H9 (cell line): ENCODE data around the gene EOMES. TPM values are rescaled to one million over a fixed set of nuclear protein-coding genes. Genes with fewer than 3 reads are reported as not detected.

Experiments
- DNase-seq: peaks from one replicate; pipeline ENCODE4 v3.0.0-alpha.2; 2017
- H2AFZ ChIP-seq: one replicate; pipeline ENCODE4 v1.6.1; 2013; ENCODE audit warnings: mild to moderate bottlenecking, low read length, control low read depth, moderate library complexity
- H2AK5ac ChIP-seq: 2 replicates; pipeline ENCODE4 v1.6.1; 2013; ENCODE audit warnings: low read length, control low read depth, mixed read lengths; ENCODE audit not compliant: insufficient read length
- H2BK120ac ChIP-seq: one replicate; pipeline ENCODE4 v1.6.1; 2013; ENCODE audit warnings: low read depth, mild to moderate bottlenecking, low read length, control low read depth, inconsistent platforms; ENCODE audit not compliant: poor library complexity, severe bottlenecking
- H2BK12ac ChIP-seq: 2 replicates; pipeline ENCODE4 v1.6.1; 2013; ENCODE audit warnings: low read length, control low read depth, mixed read lengths, low read depth; ENCODE audit not compliant: insufficient read length
- H2BK15ac ChIP-seq: 2 replicates; pipeline ENCODE4 v1.6.1; 2013; ENCODE audit warnings: low read depth, low read length, control low read depth
- H2BK20ac ChIP-seq: one replicate; pipeline ENCODE4 v1.6.1; 2013; ENCODE audit warnings: low read depth, mild to moderate bottlenecking, low read length, control low read depth, inconsistent platforms; ENCODE audit not compliant: poor library complexity, severe bottlenecking
- H2BK5ac ChIP-seq: 2 replicates; pipeline ENCODE4 v1.6.1; 2013; ENCODE audit warnings: low read length, control low read depth, mixed read lengths; ENCODE audit not compliant: insufficient read length
- H3K14ac ChIP-seq: 2 replicates; pipeline ENCODE4 v1.6.1; 2013; ENCODE audit warnings: low read length, control low read depth; ENCODE audit not compliant: insufficient read depth
- H3K18ac ChIP-seq: 2 replicates; pipeline ENCODE4 v1.6.1; 2013; ENCODE audit warnings: low read depth, mild to moderate bottlenecking, mixed read lengths, low read length, control low read depth; ENCODE audit not compliant: insufficient read length
- H3K23ac ChIP-seq: 2 replicates; pipeline ENCODE4 v1.6.1; 2013; ENCODE audit warnings: low read length, control low read depth, mixed read lengths, low read depth; ENCODE audit not compliant: insufficient read length
- H3K23me2 ChIP-seq: 2 replicates; pipeline ENCODE4 v1.6.1; 2013; ENCODE audit warnings: low read depth, mild to moderate bottlenecking, mixed read lengths, low read length, control low read depth; ENCODE audit not compliant: insufficient read length, poor library complexity, severe bottlenecking
- H3K27ac ChIP-seq: 2 replicates; pipeline ENCODE4 v1.5.1; 2013; ENCODE audit warnings: low read length, control low read depth, mixed read lengths, low read depth; ENCODE audit not compliant: insufficient read length
- H3K27me3 ChIP-seq: 2 replicates; pipeline ENCODE4 v1.6.1; 2013; ENCODE audit warnings: low read length, control low read depth, inconsistent platforms; ENCODE audit not compliant: insufficient read depth
- H3K4ac ChIP-seq: 2 replicates; pipeline ENCODE4 v1.6.1; 2013; ENCODE audit warnings: low read depth, mild to moderate bottlenecking, control low read depth, inconsistent platforms, low read length, moderate library complexity
- H3K4me1 ChIP-seq: 2 replicates; pipeline ENCODE4 v1.6.1; 2013; ENCODE audit warnings: low read length, control low read depth, inconsistent platforms; ENCODE audit not compliant: insufficient read depth
- H3K4me2 ChIP-seq: 2 replicates; pipeline ENCODE4 v1.6.1; 2013; ENCODE audit warnings: low read length, control low read depth, mixed read lengths; ENCODE audit not compliant: insufficient read length, insufficient read depth
- H3K56ac ChIP-seq: 2 replicates; pipeline ENCODE4 v1.6.1; 2013; ENCODE audit warnings: low read depth, mild to moderate bottlenecking, mixed read lengths, low read length, control low read depth; ENCODE audit not compliant: insufficient read length
- H3K79me1 ChIP-seq: 2 replicates; pipeline ENCODE4 v1.6.1; 2013; ENCODE audit warnings: low read depth, mild to moderate bottlenecking, moderate library complexity, low read length, control low read depth, inconsistent platforms; ENCODE audit not compliant: insufficient read depth, poor library complexity, severe bottlenecking
- H3K79me2 ChIP-seq: 2 replicates; pipeline ENCODE4 v1.6.1; 2013; ENCODE audit warnings: low read length, control low read depth, inconsistent platforms; ENCODE audit not compliant: insufficient read depth
- H3K9ac ChIP-seq: 2 replicates; pipeline ENCODE4 v1.6.1; 2013; ENCODE audit warnings: low read length, control low read depth, mixed read lengths; ENCODE audit not compliant: insufficient read length; ENCODE audit errors: extremely low read depth
- H3K9me3 ChIP-seq: one replicate; pipeline ENCODE4 v1.6.1; 2013; ENCODE audit warnings: low read depth, low read length, inconsistent platforms; ENCODE audit not compliant: control insufficient read depth
- H3T11ph ChIP-seq: one replicate; pipeline ENCODE4 v1.6.1; 2013; ENCODE audit warnings: mild to moderate bottlenecking, low read length, control low read depth, inconsistent platforms
- H4K20me1 ChIP-seq: one replicate; pipeline ENCODE4 v1.6.1; 2013; ENCODE audit not compliant: control insufficient read depth, insufficient read length, insufficient read depth
- H4K5ac ChIP-seq: 2 replicates; pipeline ENCODE4 v1.6.1; 2013; ENCODE audit warnings: low read depth, mild to moderate bottlenecking, mixed read lengths, low read length, control low read depth; ENCODE audit not compliant: insufficient read length
- H4K8ac ChIP-seq: replicated peaks from 2 replicates; pipeline ENCODE4 v1.6.1; 2013; ENCODE audit warnings: low read length, control low read depth, mixed read lengths, low read depth; ENCODE audit not compliant: insufficient read length
- H4K91ac ChIP-seq: 2 replicates; pipeline ENCODE4 v1.6.1; 2013; ENCODE audit warnings: low read depth, mild to moderate bottlenecking, moderate library complexity, mixed read lengths, low read length, control low read depth; ENCODE audit not compliant: insufficient read length
- H3K27ac Mint-ChIP-seq, 3 experiments: 2 replicates in 2 of 3; 3 replicates in 1 of 3; pipeline ENCODE4 v1.8.0; 2020 to 2021; ENCODE audit warnings: mixed read lengths in 3 of 3, mild to moderate bottlenecking in 1 of 3, moderate library complexity in 1 of 3
- H3K27me3 Mint-ChIP-seq: 2 replicates; pipeline ENCODE4 v1.8.0; 2021; ENCODE audit warnings: low read depth, mild to moderate bottlenecking, moderate library complexity, mixed read lengths
- H3K36me3 Mint-ChIP-seq, 3 experiments: 2 replicates in 2 of 3; 3 replicates in 1 of 3; pipeline ENCODE4 v1.8.0; 2020 to 2021; ENCODE audit warnings: low read depth in 3 of 3, mixed read lengths in 3 of 3; ENCODE audit not compliant: insufficient read depth in 1 of 3
- H3K4me1 Mint-ChIP-seq, 2 experiments: 2 replicates each; pipeline ENCODE4 v1.8.0; 2020; ENCODE audit warnings: mixed read lengths in 2 of 2
- H3K4me3 Mint-ChIP-seq, 2 experiments: 2 replicates in 1 of 2; 3 replicates in 1 of 2; pipeline ENCODE4 v1.8.0; 2020 to 2021; ENCODE audit warnings: mild to moderate bottlenecking in 2 of 2, mixed read lengths in 2 of 2, moderate library complexity in 1 of 2
- H3K9me3 Mint-ChIP-seq, 2 experiments: 2 replicates in 1 of 2; 3 replicates in 1 of 2; pipeline ENCODE4 v1.8.0; 2020; ENCODE audit warnings: mild to moderate bottlenecking in 2 of 2, mixed read lengths in 2 of 2, moderate library complexity in 1 of 2
- CTCF ChIP-seq: fragments of 200-600 bp; sonication (generic); conservative IDR thresholded peaks from 3 replicates; pipeline ENCODE4 v1.8.0; 2021; ENCODE audit warnings: antibody characterized with exemption, mild to moderate bottlenecking
- WGBS: extraction: QIAGEN DNeasy Blood & Tissue Kit; methylation state at CpG from one replicate; pipeline ENCODE4 v1.1.7; 2013; ENCODE audit warnings: missing lambda C conversion rate, low lambda C conversion rate, mixed read lengths; ENCODE audit not compliant: insufficient read length; ENCODE audit errors: extremely low coverage; 5-methylcytosine and 5-hydroxymethylcytosine counted together
- total RNA-seq: library from RNA; stranded (reverse); gene quantifications from 2 replicates; pipeline ENCODE4 v1.2.1, GENCODE V29; 2021

The EOMES gene
- total RNA-seq, 1 experiment from 2014 or later, result 1.7 TPM

- Histone ChIP-seq H3T11ph (no peak overlapping the region), H4K5ac (no peak overlapping the region), H3K14ac (no peak overlapping the region), H3K23ac (no peak overlapping the region), H2AK5ac (no peak overlapping the region), H3K79me2 (no peaks in the 10 kb centered on the region), H3K9me3 (no peaks in the 10 kb centered on the region), H3K4me2 (no peak overlapping the region), H3K23me2 (no peaks in the 10 kb centered on the region), H4K8ac (no peak overlapping the region), H2AFZ (no peak overlapping the region), H2BK15ac (no peak overlapping the region), H2BK5ac (no peak overlapping the region), H3K18ac (no peak overlapping the region), H4K91ac (no peak overlapping the region), H3K4ac (no peak overlapping the region), H3K79me1 (no peaks in the 10 kb centered on the region), H3K27ac (no peak overlapping the region), H3K4me1 (no peaks in the 10 kb centered on the region; the same call in 1 of the 2 replicates), H2BK120ac (no peak overlapping the region), H2BK12ac (no peak overlapping the region), H4K20me1 (no peaks in the 10 kb centered on the region), H2BK20ac (no peak overlapping the region), H3K56ac (no peak overlapping the region), H3K9ac (no peak overlapping the region), H3K27me3 (no peaks in the 10 kb centered on the region)
- Mint-ChIP-seq H3K36me3 (no peaks in the 10 kb centered on the region; a peak in 1 of 7 replicates), H3K4me3 (no peak overlapping the region), H3K27ac (no peak overlapping the region), H3K27me3 (no peaks in the 10 kb centered on the region), H3K4me1 (peaks cover 7 to 12% of the 10 kb centered on the region in 2 experiments), H3K9me3 (no peaks in the 10 kb centered on the region)
- no CpG with 5 or more reads among the region's 2 CpGs for WGBS
- no peak for DNase-seq
- no peak for TF ChIP-seq CTCF
Observed at GRCh38 chr3:27673701-27674100, 48.4 kb downstream of the EOMES start.
